ENCODE results near the gene SERTAD4. TPM values are rescaled to one million over a fixed set of nuclear protein-coding genes. Genes with fewer than 3 reads are reported as not detected.
"Not testable (repeated sequence)": the region's sequence is repeated elsewhere in the genome, so short reads cannot be mapped to it uniquely, and the experiment has no call there.

Gene SERTAD4
- total RNA-seq, result under 1 TPM; under 0.01 TPM
- polyA plus RNA-seq, result under 1 TPM in 1 of 2 donors, not detected in 1; 0.02 TPM

DNA sequence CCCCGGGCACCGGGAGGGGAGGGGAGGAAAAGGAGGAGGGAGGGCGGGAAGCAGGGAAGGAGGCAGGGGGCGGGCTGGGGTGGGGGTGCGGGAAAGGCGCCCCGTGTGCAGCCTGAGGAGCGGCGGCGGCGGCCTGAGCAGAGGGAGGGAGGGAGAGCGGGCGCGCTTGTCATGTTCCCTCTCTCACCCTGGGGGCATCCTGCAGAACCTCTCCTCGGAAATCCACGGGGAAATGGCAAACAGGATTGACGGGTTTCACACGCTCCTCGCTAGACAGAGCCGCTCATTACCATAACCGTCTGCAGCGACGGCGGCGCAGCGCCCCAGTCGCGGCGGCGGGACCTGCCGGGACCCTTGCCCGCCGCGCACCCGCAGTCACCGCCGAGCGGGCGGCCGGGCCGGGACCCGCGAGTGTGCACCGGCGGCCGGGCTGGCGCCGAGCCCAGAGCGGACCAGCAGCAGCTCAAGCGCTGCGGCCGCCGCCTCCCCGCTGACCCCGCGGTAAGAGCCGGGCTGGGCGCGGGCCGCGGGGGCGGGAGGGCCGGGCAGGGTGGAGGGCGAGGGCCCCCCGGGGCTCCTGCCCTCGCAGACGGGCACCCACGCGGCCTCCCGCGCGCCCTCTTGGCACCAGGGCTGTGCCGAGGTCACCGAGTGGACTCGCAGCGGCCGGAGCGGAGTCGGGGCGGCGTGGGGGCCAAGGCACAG lies at the start of gene SERTAD4:
Gene SERTAD4 (plus strand): TSS at position 286 of the 705 bp plus-strand sequence. CDS start 5,165 bp downstream, outside the sequence.
- WGBS, result 2% methylated on average over 81 of the region's 81 CpGs
- no peak for DNase-seq (ENCODE audit: low spot score)
- peaks cover 10 to 19% (median 11%) of the 10 kb centered on the region in 4 donors for H3K4me1 ChIP-seq (ENCODE audit: control insufficient read depth in 4 of 4, insufficient read depth in 4 of 4, low read length in 3 of 4)

DNA sequence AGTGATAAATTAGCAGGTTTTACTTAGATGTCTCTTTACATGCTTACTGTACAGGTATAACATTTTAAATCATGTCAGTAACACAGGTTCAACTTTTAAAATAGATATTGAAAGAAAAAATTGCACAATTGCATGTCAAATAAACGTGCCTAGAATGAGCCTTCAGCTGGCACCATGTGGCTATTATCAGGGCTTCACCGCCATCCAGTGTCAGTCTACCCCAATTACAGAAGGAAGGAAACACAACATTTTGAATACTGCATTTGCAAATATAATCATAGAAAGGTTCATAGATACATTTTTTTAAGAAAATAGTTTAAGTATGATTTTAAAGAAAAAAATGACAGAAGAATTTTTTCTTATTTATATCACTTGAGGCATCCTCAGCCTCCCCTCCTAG lies 47.5 kb upstream of the SERTAD4 start:
- TF ChIP-seq RXRA (IDR thresholded peaks at IDR 0.05) (no peak), YY1 (IDR thresholded peaks at IDR 0.05) (no peak), EGR1 (IDR thresholded peaks at IDR 0.05; ENCODE audit: low read depth in 2 of 2) (no peak)
- TF ChIP-seq, protein P1, sequence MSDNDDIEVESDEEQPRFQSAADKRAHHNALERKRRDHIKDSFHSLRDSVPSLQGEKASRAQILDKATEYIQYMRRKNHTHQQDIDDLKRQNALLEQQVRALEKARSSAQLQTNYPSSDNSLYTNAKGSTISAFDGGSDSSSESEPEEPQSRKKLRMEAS (IDR thresholded peaks at IDR 0.05), result no peak
- TF ChIP-seq, protein P2, sequence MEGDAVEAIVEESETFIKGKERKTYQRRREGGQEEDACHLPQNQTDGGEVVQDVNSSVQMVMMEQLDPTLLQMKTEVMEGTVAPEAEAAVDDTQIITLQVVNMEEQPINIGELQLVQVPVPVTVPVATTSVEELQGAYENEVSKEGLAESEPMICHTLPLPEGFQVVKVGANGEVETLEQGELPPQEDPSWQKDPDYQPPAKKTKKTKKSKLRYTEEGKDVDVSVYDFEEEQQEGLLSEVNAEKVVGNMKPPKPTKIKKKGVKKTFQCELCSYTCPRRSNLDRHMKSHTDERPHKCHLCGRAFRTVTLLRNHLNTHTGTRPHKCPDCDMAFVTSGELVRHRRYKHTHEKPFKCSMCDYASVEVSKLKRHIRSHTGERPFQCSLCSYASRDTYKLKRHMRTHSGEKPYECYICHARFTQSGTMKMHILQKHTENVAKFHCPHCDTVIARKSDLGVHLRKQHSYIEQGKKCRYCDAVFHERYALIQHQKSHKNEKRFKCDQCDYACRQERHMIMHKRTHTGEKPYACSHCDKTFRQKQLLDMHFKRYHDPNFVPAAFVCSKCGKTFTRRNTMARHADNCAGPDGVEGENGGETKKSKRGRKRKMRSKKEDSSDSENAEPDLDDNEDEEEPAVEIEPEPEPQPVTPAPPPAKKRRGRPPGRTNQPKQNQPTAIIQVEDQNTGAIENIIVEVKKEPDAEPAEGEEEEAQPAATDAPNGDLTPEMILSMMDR (IDR thresholded peaks at IDR 0.05; ENCODE audit: low read depth, low read length, missing input control), result no peak
- TF ChIP-seq, protein P3, sequence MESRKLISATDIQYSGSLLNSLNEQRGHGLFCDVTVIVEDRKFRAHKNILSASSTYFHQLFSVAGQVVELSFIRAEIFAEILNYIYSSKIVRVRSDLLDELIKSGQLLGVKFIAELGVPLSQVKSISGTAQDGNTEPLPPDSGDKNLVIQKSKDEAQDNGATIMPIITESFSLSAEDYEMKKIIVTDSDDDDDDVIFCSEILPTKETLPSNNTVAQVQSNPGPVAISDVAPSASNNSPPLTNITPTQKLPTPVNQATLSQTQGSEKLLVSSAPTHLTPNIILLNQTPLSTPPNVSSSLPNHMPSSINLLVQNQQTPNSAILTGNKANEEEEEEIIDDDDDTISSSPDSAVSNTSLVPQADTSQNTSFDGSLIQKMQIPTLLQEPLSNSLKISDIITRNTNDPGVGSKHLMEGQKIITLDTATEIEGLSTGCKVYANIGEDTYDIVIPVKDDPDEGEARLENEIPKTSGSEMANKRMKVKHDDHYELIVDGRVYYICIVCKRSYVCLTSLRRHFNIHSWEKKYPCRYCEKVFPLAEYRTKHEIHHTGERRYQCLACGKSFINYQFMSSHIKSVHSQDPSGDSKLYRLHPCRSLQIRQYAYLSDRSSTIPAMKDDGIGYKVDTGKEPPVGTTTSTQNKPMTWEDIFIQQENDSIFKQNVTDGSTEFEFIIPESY (IDR thresholded peaks at IDR 0.05), result no peak
- Histone ChIP-seq H3K36me3 (ENCODE audit: control insufficient read depth in 4 of 4, insufficient read depth in 3 of 4, low read depth in 1 of 4, low read length in 3 of 4) (no peaks in the 10 kb centered on the region), H3K27ac (ENCODE audit: low read depth in 1 of 2, low read length in 2 of 2) (no peak overlapping the region), H3K9me3 (ENCODE audit: control insufficient read depth in 4 of 4, low read length in 3 of 4) (no peaks in the 10 kb centered on the region), H3K9ac (ENCODE audit: low read depth in 1 of 2, low read length in 2 of 2) (no peak overlapping the region), H3K4me1 (ENCODE audit: control insufficient read depth in 4 of 4, insufficient read depth in 4 of 4, low read length in 3 of 4) (no peaks in the 10 kb centered on the region), H3K4me3 (ENCODE audit: low read depth in 1 of 3, low read length in 3 of 3) (no peak overlapping the region), H3K27me3 (ENCODE audit: control insufficient read depth in 4 of 4, insufficient read depth in 4 of 4, low read length in 3 of 4) (peaks cover 0 to 3% (median 0%) of the 10 kb centered on the region in 4 donors)
- DNase-seq (ENCODE audit: low spot score), result no peak
- 47% methylated on average over 2 of the region's 2 CpGs for WGBS

More for the DNA sequence above, at the start of gene SERTAD4:
- no peaks in the 10 kb centered on the region for H3K36me3 ChIP-seq (ENCODE audit: control insufficient read depth in 4 of 4, insufficient read depth in 3 of 4, low read depth in 1 of 4, low read length in 3 of 4)
- H3K9ac ChIP-seq (ENCODE audit: low read depth in 1 of 2, low read length in 2 of 2), result no peak within 1 kb of the TSS
- peaks cover 0 to 15% (median 10%) of the 10 kb centered on the region in 4 donors for H3K27me3 ChIP-seq (ENCODE audit: control insufficient read depth in 4 of 4, insufficient read depth in 4 of 4, low read length in 3 of 4)
- TF ChIP-seq FOXA1 (IDR thresholded peaks at IDR 0.05) (no peak), NR2F2 (IDR thresholded peaks at IDR 0.05) (no peak), YY1 (IDR thresholded peaks at IDR 0.05) (no peak), JUND (IDR thresholded peaks at IDR 0.05) (no peak), RXRA (IDR thresholded peaks at IDR 0.05) (no peak), RAD21 (IDR thresholded peaks at IDR 0.05) (no peak), HNF4G (IDR thresholded peaks at IDR 0.05) (no peak)
- TF ChIP-seq, protein P3 (IDR thresholded peaks at IDR 0.05), result no peak
- peak within 1 kb of the TSS in 2 of 3 donors; percentile 15 to 56 for H3K4me3 ChIP-seq (ENCODE audit: low read depth in 1 of 3, low read length in 3 of 3)
- H3K9me3 ChIP-seq (ENCODE audit: control insufficient read depth in 4 of 4, low read length in 3 of 4), result no peaks in the 10 kb centered on the region
- no peak within 1 kb of the TSS for H3K27ac ChIP-seq (ENCODE audit: low read depth in 1 of 2, low read length in 2 of 2)

DNA sequence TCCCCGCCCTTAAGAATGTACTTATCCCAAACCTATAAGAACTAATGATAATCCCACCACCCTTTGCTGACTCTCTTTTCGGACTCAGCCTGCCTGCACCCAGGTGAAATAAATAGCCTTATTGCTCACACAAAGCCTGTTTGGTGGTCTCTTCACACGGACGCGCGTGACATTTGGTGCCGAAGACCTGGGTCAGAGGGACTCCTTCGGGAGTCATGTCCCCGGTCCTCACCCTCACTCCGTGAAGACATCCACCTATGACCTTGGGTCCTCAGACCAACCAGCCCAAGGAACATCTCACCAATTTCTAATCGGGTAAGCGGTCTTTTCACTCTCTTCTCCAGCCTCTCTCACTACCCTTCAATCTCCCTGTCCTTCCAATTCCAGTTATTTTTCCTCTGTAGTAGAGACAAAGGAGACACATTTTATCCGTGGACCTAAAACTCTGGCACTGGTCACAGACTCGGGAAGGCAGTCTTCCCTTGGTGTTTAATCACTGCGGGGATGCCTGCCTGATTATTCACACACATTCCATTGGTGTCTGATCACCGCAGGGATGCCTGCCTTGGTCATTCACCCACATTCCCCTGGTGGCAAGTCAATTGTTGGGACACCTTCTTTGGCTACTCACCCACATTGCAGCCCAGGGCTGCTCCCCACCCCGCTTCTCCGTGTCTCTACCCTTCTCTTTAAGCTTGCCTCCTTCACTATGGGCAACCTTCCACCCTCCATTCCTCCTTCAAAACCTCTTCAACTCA lies 44.6 kb upstream of the SERTAD4 start:
- DNase-seq (ENCODE audit: low spot score); H3K9me3 ChIP-seq (ENCODE audit: control insufficient read depth in 4 of 4, low read length in 3 of 4); H3K27me3 ChIP-seq (ENCODE audit: control insufficient read depth in 4 of 4, insufficient read depth in 4 of 4, low read length in 3 of 4); H3K36me3 ChIP-seq (ENCODE audit: control insufficient read depth in 4 of 4, insufficient read depth in 3 of 4, low read depth in 1 of 4, low read length in 3 of 4); H3K9ac ChIP-seq (ENCODE audit: low read depth in 1 of 2, low read length in 2 of 2); H3K4me3 ChIP-seq (ENCODE audit: low read depth in 1 of 3, low read length in 3 of 3); H3K4me1 ChIP-seq (ENCODE audit: control insufficient read depth in 4 of 4, insufficient read depth in 4 of 4, low read length in 3 of 4); H3K27ac ChIP-seq (ENCODE audit: low read depth in 1 of 2, low read length in 2 of 2): not testable (repeated sequence)
- 89% methylated on average over 18 of the region's 18 CpGs for WGBS
